Activated CD4-positive, alpha-beta T cell treated with anti-CD3 and anti-CD28 coated beads for 48 hours (primary cell): ENCODE measurements around the gene ACTBL2.

Experiments used
- DNase-seq: peaks from one replicate; pipeline ENCODE4 v3.0.0-alpha.2; 2020

The ACTBL2 gene

DNA sequence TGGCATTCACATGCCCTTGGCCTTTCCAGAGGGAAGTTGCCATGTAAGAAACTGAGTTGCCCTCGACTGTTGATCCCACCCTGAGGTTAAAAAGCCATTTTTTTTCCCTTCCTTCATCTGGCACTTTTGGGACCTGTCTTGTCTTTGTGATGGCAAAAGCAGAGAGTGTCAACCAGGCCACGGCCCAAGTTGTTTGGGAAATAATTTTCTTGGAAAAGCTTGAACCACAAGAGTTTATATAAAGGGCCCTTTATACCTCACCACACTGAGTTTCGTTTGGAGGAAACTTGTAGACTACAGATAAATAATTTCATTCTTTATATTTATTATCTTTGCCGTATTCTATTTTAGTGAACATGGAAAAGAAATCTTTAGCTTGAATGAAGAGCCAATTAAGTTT lies 34.3 kb downstream of the ACTBL2 start:
- no peak for DNase-seq

DNA sequence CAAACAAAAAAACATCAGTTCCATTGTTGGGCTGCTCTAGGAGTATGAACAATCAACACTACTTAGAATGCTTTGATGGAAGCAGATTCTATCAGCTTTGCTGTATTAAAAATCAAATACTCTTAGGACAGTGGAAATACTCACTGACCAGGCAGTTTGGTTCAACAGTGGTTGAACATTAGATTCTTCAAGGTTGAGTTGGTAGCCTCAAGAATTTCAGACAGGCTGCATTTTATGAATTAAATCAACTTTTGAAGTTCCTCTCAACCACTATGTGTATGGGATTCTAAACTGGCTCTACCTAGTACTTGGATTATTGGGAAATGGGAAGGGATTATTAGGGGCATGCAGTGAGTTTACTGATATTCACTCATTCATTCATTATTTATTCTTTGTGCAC lies 35.0 kb downstream of the ACTBL2 start:
- DNase-seq: no peak

DNA sequence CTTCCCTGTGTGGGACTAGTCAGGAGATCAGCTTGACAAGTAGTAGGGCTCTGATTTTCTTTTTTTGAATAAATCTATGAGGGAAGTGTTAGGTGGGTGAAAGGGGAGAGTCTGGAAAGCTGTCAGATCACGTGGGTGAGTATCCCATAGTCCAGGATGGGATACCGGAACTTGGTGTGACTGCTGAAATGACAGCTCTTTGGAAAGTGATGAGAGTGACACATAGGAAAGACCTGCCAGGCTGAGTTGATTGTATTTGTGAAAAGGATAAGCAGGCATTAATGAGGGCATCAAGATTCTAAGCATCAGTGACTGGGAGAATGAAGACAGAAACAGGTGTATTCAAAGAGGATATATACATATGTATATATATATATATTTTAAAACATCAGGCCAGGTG lies 35.6 kb downstream of the ACTBL2 start:
- no peak for DNase-seq

DNA sequence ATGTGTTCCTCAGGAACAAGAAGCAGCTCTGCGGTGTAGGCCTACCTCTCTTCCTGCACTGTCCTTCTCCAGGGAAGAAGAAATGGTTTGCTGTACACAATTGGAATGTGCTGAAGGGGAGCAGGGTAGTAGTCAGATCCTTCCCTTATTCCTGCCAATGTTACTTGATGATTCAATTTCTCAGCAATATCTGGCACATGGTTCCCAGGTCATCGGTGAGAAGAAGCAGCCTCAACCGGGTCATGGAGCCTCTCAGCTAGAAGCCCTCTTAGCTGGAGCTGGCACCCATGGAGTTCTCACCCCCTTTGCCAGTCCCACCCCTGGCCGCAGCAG lies 36.9 kb downstream of the ACTBL2 start:
- DNase-seq: no peak

DNA sequence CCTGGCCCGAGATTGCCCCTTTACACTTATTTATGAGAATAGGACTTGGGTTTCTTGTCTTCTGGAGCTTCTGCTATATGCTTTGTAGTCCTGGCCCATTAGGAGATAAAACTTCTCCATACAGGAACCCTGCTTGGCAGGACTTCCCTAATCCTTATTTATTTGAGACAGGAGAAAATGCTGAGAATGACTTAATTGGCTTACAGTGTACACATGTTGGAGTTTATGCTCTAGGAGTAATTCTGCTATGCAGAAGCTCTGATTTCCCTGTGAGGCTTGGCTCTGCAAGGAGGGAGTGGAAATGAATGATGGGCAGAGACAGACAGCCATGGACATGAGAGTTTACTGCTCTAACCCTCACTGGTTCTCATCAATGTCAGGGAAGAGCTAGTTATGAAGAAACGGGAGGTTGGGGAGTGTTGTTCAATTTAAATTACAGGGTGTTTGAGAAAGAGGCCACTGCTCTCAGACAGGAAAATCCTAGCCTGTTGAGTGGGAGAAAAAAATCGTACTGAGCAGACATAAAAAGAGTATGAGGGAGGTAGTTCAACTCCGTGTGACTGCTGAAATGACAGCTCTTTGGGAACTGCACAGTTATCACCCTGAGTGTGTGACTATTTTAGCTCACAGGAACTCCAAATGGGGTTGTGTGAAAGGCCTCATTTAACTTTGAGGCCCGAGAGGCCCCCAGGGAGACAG lies 37.5 kb downstream of the ACTBL2 start:
- DNase-seq: no peak

DNA sequence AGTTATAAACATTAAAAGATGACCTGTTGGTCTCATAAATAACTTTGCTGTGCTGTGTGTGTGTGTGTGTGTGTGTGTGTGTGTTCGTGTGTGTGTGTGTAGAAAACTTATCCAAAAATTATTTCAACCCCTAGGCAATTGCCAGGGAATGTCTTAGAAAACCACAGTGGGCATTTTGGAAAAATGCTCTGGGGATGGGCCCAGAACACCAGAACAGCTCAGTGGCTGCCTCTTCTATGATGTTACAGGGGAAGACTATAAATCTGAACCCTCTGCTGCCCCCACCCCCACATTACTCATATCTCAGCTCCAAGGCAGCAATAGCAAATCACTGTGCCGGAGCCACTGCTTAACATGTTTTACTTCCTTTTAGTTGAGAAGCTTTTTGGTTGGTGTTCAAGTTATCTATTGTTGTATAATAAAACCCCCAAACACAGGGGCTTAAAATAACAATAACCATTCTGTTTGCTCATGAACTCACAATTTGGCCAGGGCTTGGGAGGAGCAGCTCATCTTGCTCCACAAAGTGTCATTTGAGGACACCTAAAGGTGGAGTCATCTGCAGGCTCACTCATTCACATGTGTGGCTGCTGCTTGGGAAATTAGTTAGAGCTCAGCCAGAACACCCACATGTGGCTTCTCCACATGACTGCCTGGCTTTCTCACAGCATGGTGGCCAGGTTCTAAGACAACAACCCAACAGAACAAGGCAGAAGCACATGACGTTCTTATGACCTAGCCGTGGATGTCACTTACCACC lies 40.4 kb downstream of the ACTBL2 start:
- peak; percentile 24 for DNase-seq

DNA sequence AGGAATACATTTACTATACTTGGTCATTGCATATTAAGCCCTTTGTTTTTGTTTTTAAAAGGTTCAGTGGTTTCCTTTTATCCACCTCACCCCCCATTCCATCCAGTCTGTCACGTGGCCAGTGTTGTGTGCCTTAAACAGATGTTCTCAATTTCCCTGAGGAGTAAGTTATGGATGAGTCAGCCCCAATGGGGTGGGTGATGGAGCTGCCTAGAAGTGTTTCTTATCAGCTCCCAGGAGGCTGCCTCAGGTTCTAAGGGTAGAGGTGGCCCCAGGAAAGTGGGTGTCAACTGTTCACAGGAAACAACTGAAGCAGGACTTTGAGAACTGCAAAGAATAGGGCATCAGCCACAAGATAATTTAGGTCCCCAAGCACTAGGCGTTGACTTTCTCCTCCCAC lies 41.1 kb downstream of the ACTBL2 start:
- DNase-seq: peak; percentile 3

DNA sequence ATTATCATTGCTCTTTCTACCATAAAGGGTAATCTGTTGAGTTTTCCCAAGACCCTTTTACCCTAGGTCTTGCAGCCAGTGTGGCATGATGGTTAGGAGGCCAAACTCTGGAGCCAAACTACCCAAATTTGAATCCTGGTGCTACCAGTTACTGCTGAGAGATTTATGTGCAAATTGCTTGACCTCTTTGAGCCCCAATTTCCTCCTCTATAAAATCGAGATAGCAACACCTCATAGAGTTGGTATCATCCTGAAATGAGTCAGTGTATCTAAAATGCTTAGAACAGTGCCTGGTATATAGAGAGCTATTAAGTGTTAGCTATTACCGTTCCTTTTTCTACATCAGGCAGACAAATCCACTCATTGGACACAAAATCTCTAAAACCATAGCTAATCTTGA lies 43.0 kb downstream of the ACTBL2 start:
- no peak for DNase-seq

DNA sequence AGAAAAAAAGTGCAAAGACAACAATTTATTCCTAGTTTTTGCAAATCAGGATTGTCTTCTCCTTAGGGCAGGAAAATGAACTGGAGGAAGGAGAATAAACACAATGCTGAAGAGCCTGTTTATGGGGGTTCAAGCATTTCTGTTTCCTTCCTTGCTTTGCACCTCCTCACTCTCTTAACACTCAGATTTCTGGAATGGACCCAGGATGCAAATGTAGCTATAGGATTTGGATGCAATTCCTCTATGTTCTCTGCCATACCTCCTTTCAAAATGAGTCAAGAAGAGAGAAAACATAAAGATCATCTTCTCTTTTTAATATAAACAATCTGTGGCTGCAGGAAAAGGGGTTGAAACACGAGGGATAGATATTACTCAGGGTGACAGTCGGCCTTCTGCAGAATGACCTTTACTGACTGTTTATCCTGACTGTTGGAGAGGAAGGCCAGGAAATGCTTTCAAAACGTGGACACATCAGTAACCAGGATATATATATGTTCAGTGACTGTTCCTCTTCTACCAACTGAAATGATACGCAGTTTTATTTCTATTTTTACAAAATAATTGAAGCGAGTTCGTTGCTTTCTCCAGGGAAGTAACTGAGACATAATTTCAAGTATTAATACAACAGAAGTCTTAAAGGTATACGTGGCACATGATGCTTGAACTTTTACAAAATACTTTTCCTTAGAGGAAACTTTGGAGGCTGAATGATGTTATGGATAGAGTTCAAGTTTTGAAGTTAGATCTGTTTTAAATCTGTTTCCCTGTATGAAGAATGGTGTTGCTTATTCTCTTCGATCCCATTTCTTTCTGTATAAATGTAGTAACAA lies 44.4 kb downstream of the ACTBL2 start:
- no peak for DNase-seq

DNA sequence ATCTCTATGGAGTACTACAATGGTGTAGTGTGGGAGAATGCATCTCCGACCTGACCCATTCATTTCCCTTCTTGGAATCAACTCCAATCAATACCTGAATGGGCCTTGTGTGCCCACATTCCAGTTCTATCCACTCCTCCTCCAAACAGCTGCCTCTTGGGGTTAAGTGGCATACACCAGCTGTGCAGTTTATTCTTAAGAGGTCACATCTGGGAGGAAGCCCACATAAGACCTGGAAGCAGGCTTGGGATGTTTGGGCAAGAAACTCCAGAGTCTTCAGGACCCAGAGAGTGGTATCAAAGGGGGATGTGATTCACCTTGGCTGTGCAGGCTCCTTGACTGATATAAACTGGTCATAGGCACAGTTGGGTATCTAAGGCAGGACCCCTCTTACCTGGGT lies 46.0 kb downstream of the ACTBL2 start:
- no peak for DNase-seq

DNA sequence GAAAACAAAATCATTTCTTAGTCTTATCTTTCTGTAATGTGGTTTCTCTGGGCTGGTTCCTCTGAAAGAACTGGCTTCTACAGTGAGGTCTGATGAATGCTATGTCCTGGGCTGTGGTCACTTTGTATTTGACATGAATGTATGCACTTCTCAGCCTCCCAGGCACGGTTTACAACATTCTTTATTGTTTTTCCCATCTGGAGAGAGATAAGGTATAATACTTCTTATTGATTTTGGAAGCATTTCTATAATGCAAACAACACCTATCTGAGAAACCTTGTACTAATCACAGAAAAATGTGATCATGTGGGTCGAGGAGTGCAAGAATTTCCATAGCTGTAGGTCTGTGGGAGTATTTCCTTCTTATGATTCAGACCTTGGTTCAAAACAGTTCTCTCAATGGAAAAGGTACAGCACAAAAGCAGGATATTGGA lies 46.9 kb downstream of the ACTBL2 start:
- DNase-seq: no peak

DNA sequence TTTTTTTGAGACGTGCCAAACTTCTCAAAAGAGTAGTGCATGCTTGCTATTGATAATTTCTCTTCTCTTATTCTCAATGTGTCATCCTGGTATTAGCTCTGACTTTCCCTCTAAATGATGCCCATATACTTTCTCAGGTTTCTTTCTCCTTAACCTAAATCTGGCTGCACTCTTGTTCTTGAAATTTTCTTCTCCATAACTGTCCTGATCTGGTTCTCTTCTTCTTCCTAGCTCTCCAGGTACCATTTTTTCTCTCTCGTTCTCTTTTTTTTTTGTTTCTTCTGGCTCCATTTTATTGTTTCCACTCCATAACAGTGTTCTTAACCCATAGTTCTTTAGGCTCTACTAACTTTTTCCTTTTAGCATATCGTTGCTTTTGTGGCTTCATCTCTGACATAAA lies 47.9 kb downstream of the ACTBL2 start:
- DNase-seq: no peak

DNA sequence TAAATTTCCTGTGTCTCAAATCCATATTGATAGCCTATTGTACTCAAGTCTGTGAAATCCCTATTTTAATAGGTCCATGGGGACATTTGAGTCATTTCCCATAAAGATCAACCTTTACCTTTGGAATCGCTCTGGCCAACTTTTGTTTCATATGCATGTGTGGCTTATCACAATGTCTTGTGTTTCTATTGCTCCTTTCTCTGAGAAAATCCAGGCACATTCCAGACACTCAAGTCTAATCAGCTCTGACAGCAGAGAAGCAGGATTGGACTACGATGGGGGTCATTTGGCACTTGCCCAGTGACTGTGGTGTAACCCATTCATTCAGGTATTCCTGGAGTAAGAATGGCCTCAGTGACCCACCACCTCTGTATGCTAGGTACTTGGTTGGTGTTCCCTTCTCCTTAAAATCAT lies 48.4 kb downstream of the ACTBL2 start:
- no peak for DNase-seq

DNA sequence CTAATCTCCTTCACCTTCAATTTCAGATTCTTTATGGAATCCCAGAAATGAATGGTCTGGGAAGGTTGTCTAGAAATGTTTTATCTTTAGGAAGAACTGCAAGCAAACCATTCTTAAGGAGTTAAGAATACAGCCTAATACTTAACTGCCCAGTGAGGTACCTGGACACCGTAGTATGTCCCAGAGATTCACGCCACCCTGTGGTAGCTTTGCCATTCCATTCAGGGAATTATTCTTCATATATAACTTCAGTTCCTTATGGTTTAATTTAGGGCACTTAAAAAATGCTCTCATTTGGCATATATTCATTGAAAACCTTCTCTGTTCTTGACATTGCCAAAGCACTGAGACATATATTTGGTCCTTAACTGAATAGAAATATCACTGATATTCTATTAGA lies 49.7 kb downstream of the ACTBL2 start:
- no peak for DNase-seq

DNA sequence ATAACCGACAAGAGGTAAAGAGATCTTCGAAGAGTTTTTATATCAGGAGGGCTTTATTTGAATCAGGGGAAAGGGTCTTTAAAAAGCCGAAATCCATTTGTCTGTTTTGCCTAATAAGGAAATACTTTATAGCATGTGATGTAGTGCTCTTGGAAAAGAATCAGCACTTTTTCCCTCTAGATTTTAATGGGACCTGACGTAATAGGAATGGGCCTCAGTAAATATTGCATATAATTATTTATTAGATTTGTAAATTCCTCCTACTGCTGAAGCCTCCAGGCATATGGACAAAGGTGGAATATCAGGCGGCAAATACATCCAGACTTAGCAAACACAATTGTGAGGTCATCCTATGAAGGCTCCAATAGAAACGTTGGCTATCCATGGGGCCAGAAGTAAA lies 50.9 kb downstream of the ACTBL2 start:
- no peak for DNase-seq
